Activated naive CD4-positive, alpha-beta T cell treated with anti-CD3 and anti-CD28 coated beads, Interleukin-2, amount 50 U/mL, for 72 hours (primary cell): Measurements from ENCODE around the gene TEC. TPM values are rescaled to one million over a fixed set of nuclear protein-coding genes. Genes with fewer than 3 reads are reported as not detected.
"Not testable (repeated sequence)": the region's sequence is repeated elsewhere in the genome, so short reads cannot be mapped to it uniquely, and the experiment has no call there.

Experiments used
- ATAC-seq, 2 donors: fragments of 150-1000 bp; cut with Tn5 transposase; 2 replicates each; pipeline ENCODE4 v1.10.0; 2021; ENCODE audit warnings: mild to moderate bottlenecking in 2 of 2, moderate library complexity in 2 of 2
- DNase-seq, 2 donors: peaks; one replicate each; pipeline ENCODE4 v3.0.0; 2021 to 2022; ENCODE audit warnings: low spot score in 2 of 2
- H3K27ac Mint-ChIP-seq, 2 donors: one replicate each; pipeline ENCODE4 v1.8.0; 2022; ENCODE audit warnings: mild to moderate bottlenecking in 2 of 2, mixed read lengths in 2 of 2
- H3K36me3 Mint-ChIP-seq, 2 donors: one replicate each; pipeline ENCODE4 v1.8.0; 2022; ENCODE audit warnings: mixed read lengths in 2 of 2
- H3K9me3 Mint-ChIP-seq, 2 donors: one replicate each; pipeline ENCODE4 v1.8.0; 2022; ENCODE audit warnings: mixed read lengths in 2 of 2
- total RNA-seq, 2 donors: library from RNA; stranded (reverse); gene quantifications; one replicate each; pipeline ENCODE4 v1.2.3, GENCODE V29; 2022

TEC gene
- total RNA-seq, 2 donors from 2014 or later = 4.3 to 8.3 TPM

GRCh38 chr4:48194971-48195370 is 74.7 kb downstream of the TEC start:
- Mint-ChIP-seq H3K27ac (no peak overlapping the region), H3K36me3 (no peaks in the 10 kb centered on the region)

DNA sequence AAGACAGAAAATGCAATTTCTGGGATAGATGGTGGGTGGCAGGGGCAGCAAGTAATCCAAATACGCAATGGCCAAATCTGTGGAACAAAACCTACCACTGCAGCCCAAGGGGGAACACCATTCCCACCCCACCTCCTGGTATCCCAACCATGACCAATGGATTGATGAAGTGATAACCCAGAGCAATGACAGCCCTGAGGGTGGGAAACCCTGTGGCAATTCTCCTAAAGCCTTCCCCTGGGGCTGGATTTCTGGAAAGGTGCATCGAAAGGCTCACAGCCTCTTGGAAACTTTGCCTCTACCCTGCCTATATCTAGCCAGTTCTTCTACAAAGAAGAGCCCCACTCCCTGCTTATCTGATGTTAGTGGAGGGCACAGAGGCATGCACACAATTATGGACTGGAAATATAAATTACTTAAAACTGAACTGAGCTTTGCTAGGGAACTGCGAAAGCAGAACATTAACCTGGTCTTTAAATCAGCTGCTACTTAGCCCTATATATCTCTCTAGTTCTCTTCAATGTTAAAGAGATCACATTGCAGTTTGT is 75.6 kb downstream of the TEC start:
- Mint-ChIP-seq H3K36me3 (no peaks in the 10 kb centered on the region), H3K27ac (no peak overlapping the region), H3K9me3 (no peaks in the 10 kb centered on the region)
- ATAC-seq = no peak
- no peak for DNase-seq

More at GRCh38 chr4:48194971-48195370, 74.7 kb downstream of the TEC start:
- no peaks in the 10 kb centered on the region for H3K9me3 Mint-ChIP-seq
- ATAC-seq = no peak
- DNase-seq = no peak

DNA sequence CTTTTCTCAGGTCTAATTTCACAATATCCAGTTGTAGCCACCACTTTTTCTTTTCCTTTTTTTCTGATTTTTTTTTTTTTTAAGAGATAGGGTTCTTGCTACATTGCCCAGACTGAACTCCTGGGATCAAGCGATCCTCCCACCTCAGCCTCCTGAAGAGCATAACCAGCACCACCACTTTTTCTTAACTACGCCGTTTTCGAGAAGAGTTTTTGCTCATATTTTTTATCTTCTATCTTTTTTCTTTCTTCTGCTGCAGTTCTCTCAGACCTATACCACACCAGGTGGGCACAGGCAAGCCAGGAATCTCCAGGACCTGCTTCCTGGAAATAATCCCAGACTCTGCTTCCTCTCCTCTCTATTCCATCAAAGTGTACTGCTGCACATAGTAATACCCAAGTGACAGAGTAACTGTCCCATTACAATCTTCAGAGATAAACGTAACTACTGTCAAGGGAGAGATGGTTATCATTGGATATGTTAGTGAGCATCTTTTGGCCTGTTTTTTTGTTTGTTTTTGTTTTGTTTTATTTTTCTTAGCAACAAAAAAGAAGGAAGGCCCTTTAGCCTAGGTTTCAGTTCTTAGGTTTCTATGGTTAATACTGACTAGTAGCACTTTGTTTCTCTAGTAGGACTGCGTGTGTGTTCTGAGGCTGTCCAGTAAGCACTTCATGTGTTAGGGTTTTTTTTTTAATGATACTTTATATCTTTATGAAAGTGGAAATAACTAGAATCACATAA is 76.4 kb downstream of the TEC start:
- H3K27ac Mint-ChIP-seq = no peak overlapping the region
- ATAC-seq = no peak
- no peaks in the 10 kb centered on the region for H3K9me3 Mint-ChIP-seq
- DNase-seq = no peak
- no peaks in the 10 kb centered on the region for H3K36me3 Mint-ChIP-seq

GRCh38 chr4:48191758-48192157 is 77.9 kb downstream of the TEC start:
- DNase-seq = no peak
- Mint-ChIP-seq H3K27ac (no peak overlapping the region), H3K9me3 (no peaks in the 10 kb centered on the region), H3K36me3 (no peaks in the 10 kb centered on the region)
- no peak for ATAC-seq

GRCh38 chr4:48190839-48191238 is 78.8 kb downstream of the TEC start:
- no peak for ATAC-seq
- Mint-ChIP-seq H3K9me3 (no peaks in the 10 kb centered on the region), H3K27ac (no peak overlapping the region), H3K36me3 (no peaks in the 10 kb centered on the region)
- no peak for DNase-seq

GRCh38 chr4:48189731-48190130 is 79.9 kb downstream of the TEC start:
- Mint-ChIP-seq H3K27ac (no peak overlapping the region), H3K9me3 (no peaks in the 10 kb centered on the region), H3K36me3 (no peaks in the 10 kb centered on the region)
- ATAC-seq = no peak
- no peak for DNase-seq

GRCh38 chr4:48188390-48188789 is 81.2 kb downstream of the TEC start:
- ATAC-seq (peak in 1 of 2 donors; percentile 54), DNase-seq (no peak)
- Mint-ChIP-seq H3K27ac (no peak overlapping the region), H3K36me3 (no peaks in the 10 kb centered on the region), H3K9me3 (no peaks in the 10 kb centered on the region)

DNA sequence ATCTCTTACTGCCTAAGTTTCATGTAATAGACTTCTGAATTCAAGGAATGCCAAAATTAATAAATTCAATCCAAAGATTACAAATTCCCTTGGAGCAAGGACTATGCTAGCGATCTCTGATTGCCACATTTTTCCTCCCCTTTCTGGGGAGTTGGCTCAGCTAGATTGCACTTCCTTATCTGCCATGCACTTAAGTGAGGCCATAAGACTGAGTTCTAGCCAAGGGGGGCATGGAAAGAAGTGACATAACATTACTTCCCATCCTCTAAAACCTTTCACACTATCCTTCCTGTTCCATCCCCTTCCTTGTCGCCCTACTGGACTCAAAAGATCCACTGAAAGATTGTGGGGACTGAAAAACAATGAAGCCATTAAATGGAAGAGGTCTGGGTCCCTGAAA is 81.8 kb downstream of the TEC start:
- DNase-seq (no peak), ATAC-seq (no peak)
- Mint-ChIP-seq H3K9me3 (no peaks in the 10 kb centered on the region), H3K27ac (no peak overlapping the region), H3K36me3 (no peaks in the 10 kb centered on the region)

DNA sequence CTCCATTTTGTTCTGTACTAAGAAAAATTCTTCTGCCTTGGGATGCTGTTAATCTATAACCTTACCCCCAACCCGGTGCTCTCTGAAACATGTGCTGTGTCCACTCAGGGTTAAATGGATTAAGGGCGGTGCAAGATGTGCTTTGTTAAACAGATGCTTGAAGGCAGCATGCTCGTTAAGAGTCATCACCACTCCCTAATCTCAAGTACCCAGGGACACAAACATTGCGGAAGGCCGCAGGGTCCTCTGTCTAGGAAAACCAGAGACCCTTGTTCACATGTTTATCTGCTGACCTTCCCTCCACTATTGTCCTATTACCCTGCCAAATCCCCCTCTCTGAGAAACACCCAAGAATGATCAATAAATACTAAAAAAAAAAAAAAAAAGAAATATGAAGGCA is 82.6 kb downstream of the TEC start:
- not testable (repeated sequence) for H3K9me3 Mint-ChIP-seq, H3K27ac Mint-ChIP-seq, ATAC-seq, H3K36me3 Mint-ChIP-seq, DNase-seq

DNA sequence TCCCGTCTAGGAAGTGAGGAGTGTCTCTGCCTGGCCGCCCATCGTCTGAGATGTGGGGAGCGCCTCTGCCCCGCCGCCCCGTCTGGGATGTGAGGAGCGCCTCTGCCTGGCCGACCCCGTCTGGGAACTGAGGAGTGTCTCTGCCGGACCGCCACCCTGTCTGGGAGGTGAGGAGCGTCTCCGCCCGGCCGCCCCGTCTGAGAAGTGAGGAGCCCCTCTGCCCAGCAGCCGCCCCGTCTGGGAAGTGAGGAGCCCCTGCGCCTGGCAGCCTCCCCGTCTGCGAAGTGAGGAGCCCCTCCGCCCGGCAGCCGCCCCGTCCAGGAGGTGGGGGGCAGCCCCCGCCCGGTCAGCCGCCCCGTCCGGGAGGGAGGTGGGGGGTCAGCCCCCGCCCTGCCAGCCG is 83.2 kb downstream of the TEC start:
- DNase-seq, ATAC-seq, H3K27ac Mint-ChIP-seq, H3K36me3 Mint-ChIP-seq, H3K9me3 Mint-ChIP-seq: not testable (repeated sequence)

GRCh38 chr4:48184882-48185281 is 84.8 kb downstream of the TEC start:
- DNase-seq = no peak
- Mint-ChIP-seq H3K9me3 (no peaks in the 10 kb centered on the region), H3K27ac (no peak overlapping the region), H3K36me3 (no peaks in the 10 kb centered on the region)
- ATAC-seq = no peak

DNA sequence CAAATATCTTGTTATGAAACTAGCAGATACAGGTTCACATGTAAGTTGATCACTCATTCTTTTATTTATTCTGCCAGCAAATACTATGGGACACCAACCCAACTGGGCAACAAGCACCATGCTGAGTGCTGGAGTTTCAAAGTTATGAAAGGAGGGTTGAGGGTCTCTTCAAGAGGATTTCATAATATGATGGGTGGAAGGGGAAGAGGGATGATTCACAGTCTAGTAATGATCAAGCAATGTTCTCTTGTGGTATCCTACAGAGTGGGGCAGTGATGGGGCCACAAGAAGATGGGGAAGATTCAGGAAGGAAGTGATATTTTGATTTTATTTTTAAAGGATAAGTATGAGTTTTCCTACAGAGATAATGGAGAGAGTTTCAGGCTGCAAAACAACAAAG is 89.4 kb downstream of the TEC start:
- H3K27ac Mint-ChIP-seq = no peak overlapping the region
- peaks cover 0 to 8% of the 10 kb centered on the region in 2 donors for H3K9me3 Mint-ChIP-seq
- DNase-seq (no peak), ATAC-seq (peak; percentile 59 to 79)
- H3K36me3 Mint-ChIP-seq = no peaks in the 10 kb centered on the region

GRCh38 chr4:48178931-48179330 is 90.7 kb downstream of the TEC start:
- ATAC-seq = peak in 1 of 2 donors; percentile 10
- H3K36me3 Mint-ChIP-seq = no peaks in the 10 kb centered on the region
- peak overlapping the region in 1 of 2 donors; percentile 44 for H3K27ac Mint-ChIP-seq
- no peak for DNase-seq
- peaks cover 0 to 8% of the 10 kb centered on the region in 2 donors for H3K9me3 Mint-ChIP-seq

DNA sequence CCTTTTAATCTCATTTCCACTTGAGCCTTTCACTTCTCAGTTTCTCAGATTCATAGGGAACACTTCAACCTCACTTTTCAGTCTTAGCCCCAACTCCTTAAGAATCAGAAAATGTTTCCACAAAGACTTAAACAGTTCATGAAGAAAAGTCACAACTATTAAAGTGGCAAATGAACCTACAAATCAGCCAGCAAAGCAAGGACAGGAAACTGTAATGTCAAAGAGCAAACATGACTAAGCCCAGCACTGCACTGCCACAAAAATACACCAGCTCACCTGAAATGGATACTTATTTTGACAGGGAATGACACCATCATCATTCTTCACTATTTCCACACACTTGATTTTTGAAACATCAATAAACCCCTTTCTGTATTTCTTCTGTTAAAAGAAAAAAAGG is 93.8 kb downstream of the TEC start:
- H3K27ac Mint-ChIP-seq = no peak overlapping the region
- ATAC-seq (peak in 1 of 2 donors; percentile 40), DNase-seq (no peak)
- no peaks in the 10 kb centered on the region for H3K36me3 Mint-ChIP-seq
- peaks cover 0 to 8% of the 10 kb centered on the region in 2 donors for H3K9me3 Mint-ChIP-seq

DNA sequence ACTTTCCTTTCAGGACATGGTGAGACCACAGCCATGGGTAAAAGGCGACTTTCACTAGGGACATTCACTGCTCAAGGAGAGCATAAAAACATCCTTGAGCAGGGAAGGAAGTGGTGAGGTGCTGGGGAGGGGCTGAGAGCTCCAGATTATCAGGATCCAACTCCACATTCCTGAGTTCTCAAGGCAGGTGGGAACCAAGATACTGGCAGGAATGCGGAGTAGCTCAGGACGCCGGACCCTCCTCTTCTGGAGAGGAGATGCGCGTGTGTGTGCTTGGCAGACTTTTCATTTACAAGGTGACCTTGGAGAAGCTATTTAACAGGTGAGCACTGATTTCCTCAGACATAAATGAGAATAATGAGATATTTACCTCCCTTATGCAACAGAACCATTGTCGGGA is 94.3 kb downstream of the TEC start:
- Mint-ChIP-seq H3K9me3 (peaks cover 0 to 8% of the 10 kb centered on the region in 2 donors), H3K27ac (no peak overlapping the region), H3K36me3 (no peaks in the 10 kb centered on the region)
- ATAC-seq = no peak
- DNase-seq = no peak

DNA sequence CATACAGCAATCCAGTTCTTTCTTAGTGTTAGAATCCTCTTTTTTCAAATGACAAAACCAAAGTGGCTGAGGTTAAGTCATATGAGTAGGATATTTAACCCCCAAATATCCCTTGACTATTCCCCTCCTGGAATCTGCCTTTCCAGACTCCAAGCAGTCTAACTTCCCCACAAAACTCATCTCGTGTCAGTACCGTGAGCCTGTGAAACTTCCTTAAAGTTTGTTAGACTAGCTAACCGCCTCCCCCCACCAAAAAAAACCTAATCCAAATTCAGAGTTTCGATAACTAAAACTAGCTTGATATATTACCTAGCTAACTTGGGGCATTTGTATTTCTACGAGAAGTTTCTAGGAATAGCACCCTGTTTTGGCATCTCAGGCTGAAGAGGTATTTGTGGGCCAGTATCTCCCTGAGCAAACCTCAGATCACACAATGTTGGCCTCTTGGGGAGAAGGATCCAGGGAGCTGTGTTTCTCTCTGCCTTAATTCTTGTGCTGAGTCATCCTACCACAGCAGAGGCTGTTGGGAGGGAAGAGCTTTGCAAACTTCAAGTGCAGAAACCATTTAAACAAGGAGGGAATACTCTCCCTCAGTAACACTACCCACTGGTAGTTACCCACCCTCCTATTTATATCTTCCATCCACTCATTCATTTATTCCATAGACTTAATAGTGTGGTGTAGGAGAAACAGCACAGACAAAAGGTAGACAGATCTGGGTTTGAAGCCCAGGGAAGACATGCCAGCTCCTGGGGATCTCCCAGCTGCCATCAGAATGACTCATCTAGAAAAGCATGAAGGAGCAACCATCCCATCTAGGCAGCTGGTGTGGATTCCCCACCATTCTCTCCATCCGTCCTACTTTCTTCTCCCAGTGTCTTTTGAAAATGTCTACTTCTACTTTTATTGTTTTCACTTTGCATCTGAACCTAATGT is 96.3 kb downstream of the TEC start:
- Mint-ChIP-seq H3K36me3 (no peaks in the 10 kb centered on the region), H3K27ac (peak overlapping the region in 1 of 2 donors; percentile 49), H3K9me3 (peaks cover 0 to 8% of the 10 kb centered on the region in 2 donors)
- ATAC-seq (peak; percentile 29 to 84), DNase-seq (no peak)

GRCh38 chr4:48172651-48173050 is 97.0 kb downstream of the TEC start:
- Mint-ChIP-seq H3K27ac (no peak overlapping the region), H3K36me3 (peaks cover 0 to 4% of the 10 kb centered on the region in 2 donors), H3K9me3 (peaks cover 0 to 1% of the 10 kb centered on the region in 2 donors)
- DNase-seq = no peak
- ATAC-seq = no peak
